Tibial nerve (tissue), 3 donors: Measurements from ENCODE around the gene GGA1.

Experiments
- POLR2A ChIP-seq, 2 donors: fragments of 450-650 bp; IDR thresholded peaks; one replicate each; pipeline ENCODE4 v1.6.1; 2017; ENCODE audit warnings: antibody characterized with exemption in 2 of 2, mild to moderate bottlenecking in 2 of 2, moderate library complexity in 2 of 2
- TF ChIP-seq, protein P1 (sequence below), 5 experiments: fragments of 200-600 bp in 3 of 5; fragments of 450-650 bp in 2 of 5; sonication (generic) in 3 of 5; IDR thresholded peaks; one replicate each; pipeline ENCODE4 v1.5.1; 2016 to 2019; ENCODE audit warnings: antibody characterized with exemption in 5 of 5, mild to moderate bottlenecking in 3 of 5, moderate library complexity in 2 of 5

DNA sequence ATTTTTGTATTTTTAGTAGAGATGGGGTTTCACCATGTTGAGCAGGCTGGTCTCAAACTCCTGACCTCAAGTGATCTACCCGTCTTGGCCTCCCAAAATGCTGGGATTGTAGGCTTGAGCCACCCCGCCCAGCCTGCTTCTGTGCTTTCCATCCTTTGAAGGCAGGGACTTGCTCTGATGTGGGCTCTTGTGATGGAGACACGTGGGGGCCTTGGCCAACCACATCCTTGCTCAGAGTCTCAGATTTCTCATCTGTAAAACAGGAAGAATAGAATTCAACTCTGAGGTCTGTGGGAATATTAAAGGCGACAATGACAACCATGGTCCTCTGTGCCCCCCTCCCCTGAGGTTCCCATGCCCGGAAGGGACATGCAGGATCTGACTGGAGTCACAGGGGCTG is 3.8 kb upstream of the GGA1 start:
- TF ChIP-seq, protein P1, sequence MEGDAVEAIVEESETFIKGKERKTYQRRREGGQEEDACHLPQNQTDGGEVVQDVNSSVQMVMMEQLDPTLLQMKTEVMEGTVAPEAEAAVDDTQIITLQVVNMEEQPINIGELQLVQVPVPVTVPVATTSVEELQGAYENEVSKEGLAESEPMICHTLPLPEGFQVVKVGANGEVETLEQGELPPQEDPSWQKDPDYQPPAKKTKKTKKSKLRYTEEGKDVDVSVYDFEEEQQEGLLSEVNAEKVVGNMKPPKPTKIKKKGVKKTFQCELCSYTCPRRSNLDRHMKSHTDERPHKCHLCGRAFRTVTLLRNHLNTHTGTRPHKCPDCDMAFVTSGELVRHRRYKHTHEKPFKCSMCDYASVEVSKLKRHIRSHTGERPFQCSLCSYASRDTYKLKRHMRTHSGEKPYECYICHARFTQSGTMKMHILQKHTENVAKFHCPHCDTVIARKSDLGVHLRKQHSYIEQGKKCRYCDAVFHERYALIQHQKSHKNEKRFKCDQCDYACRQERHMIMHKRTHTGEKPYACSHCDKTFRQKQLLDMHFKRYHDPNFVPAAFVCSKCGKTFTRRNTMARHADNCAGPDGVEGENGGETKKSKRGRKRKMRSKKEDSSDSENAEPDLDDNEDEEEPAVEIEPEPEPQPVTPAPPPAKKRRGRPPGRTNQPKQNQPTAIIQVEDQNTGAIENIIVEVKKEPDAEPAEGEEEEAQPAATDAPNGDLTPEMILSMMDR (IDR thresholded peaks at IDR 0.05), result no peak
- TF ChIP-seq POLR2A (IDR thresholded peaks at IDR 0.05), result no peak
